GM18511 (cell line): ENCODE results near the gene EDEM1.
A peak's percentile ranks its signal among the peaks of the same experiment; 100 is the strongest.
"Not testable (repeated sequence)": the region's sequence is repeated elsewhere in the genome, so short reads cannot be mapped to it uniquely, and the experiment has no call there.

Source experiments
- ATAC-seq: cut with Tn5 transposase; IDR thresholded peaks from one replicate; pipeline ENCODE4 v1.9.1; 2021; ENCODE audit warnings: mild to moderate bottlenecking, moderate library complexity; ENCODE audit not compliant: unreplicated experiment

EDEM1 gene

GRCh38 chr3:5170975-5171374 lies 16.5 kb upstream of the EDEM1 start:
- no peak for ATAC-seq

GRCh38 chr3:5172018-5172417 lies 15.5 kb upstream of the EDEM1 start:
- no peak for ATAC-seq

- ATAC-seq = not testable (repeated sequence)
These were observed 8.5 kb upstream of the EDEM1 start for GRCh38 chr3:5179036-5179435.

- ATAC-seq = peak; percentile 67
These were observed 5.9 kb upstream of the EDEM1 start for GRCh38 chr3:5181469-5182141.

- not testable (repeated sequence) for ATAC-seq
These were observed 3.8 kb upstream of the EDEM1 start for GRCh38 chr3:5183714-5184113.

GRCh38 chr3:5184499-5184898 lies 3.0 kb upstream of the EDEM1 start:
- ATAC-seq = no peak

GRCh38 chr3:5185093-5185673 lies 2.3 kb upstream of the EDEM1 start:
- ATAC-seq = no peak

GRCh38 chr3:5186089-5186857 lies 1.2 kb upstream of the EDEM1 start:
- ATAC-seq = peak; percentile 17

GRCh38 chr3:5186858-5187155 lies 700 bp upstream of the EDEM1 start:
- ATAC-seq = no peak

GRCh38 chr3:5187920-5188418 lies 462 bp downstream of the EDEM1 start:
- ATAC-seq = peak; percentile 18

- ATAC-seq = peak; percentile 9
These were observed 1.1 kb downstream of the EDEM1 start for GRCh38 chr3:5188419-5189221.

- no peak for ATAC-seq
These were observed 2.8 kb downstream of the EDEM1 start for GRCh38 chr3:5190147-5190791.

- no peak for ATAC-seq
These were observed 4.2 kb downstream of the EDEM1 start for GRCh38 chr3:5191555-5192304.

GRCh38 chr3:5192571-5193365 lies 5.3 kb downstream of the EDEM1 start:
- no peak for ATAC-seq

GRCh38 chr3:5194341-5194740 lies 6.8 kb downstream of the EDEM1 start:
- ATAC-seq = no peak

GRCh38 chr3:5194801-5195509 lies 7.4 kb downstream of the EDEM1 start:
- peak; percentile 47 for ATAC-seq

- ATAC-seq = no peak
These were observed 8.1 kb downstream of the EDEM1 start for GRCh38 chr3:5195605-5196004.

GRCh38 chr3:5197022-5197421 lies 9.5 kb downstream of the EDEM1 start:
- ATAC-seq = no peak
